Measurements from ENCODE around the gene UBA7. TPM values are rescaled to one million over a fixed set of nuclear protein-coding genes. Genes with fewer than 3 reads are reported as not detected.

The UBA7 gene
- total and polyA plus RNA-seq, 2 of the 8 experiments (the other 6 are each of a cell fraction or from before 2014, with no cell fraction given), result 0.34 to 0.65 TPM

DNA sequence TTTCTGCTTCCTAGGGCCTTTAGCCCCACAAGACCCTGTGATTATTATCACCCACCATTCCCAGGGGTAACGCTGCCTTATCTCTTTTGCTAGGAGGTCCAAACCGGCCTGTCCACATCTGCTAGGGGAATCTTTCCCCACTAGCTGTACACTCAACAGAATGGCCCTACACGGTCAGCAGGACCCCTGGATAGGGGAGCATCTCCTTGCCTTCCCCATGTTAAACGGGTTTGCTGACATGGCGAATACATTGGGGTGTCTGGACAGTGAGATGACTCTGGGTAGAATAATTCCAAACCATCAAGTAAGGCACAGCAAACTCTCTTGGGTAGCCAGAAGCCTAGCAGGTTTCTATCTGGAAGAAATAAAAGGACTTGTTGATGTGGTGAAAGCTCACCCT lies 41.9 kb upstream of the UBA7 start:
- Histone ChIP-seq H3K4me3 (ENCODE audit: extremely low read depth in 1 of 4, insufficient read depth in 2 of 4, low read depth in 3 of 4, low read length in 4 of 4) (peak overlapping the region; percentile 79 to 96 (median 84)), H3K56ac (replicated peaks; ENCODE audit: insufficient read length, low read depth, low read length) (no peak overlapping the region), H3K9ac (replicated peaks in 1 of 4; ENCODE audit: extremely low read depth in 1 of 4, low read depth in 3 of 4, low read length in 3 of 4) (peak overlapping the region in 3 of 4 experiments; percentile 72 to 89 (median 81); a peak in 6 of 7 replicates), H3K18ac (ENCODE audit: extremely low read depth, low read length) (no peak overlapping the region), H4K5ac (ENCODE audit: insufficient read length, low read depth, low read length) (no peak overlapping the region), H2BK5ac (ENCODE audit: low read depth, low read length) (no peak overlapping the region), H3K4me2 (ENCODE audit: insufficient read depth in 1 of 2, low read depth in 2 of 2, low read length in 2 of 2) (peak overlapping the region; percentile 90 to 93), H2BK20ac (ENCODE audit: low read length) (no peak overlapping the region), H4K8ac (ENCODE audit: extremely low read depth, insufficient read depth, low read length) (no peak overlapping the region), H3K36me3 (ENCODE audit: control insufficient read depth in 2 of 4, insufficient read depth in 4 of 4, low read length in 3 of 4) (peaks cover 6 to 15% (median 10%) of the 10 kb centered on the region in 4 experiments; a peak in 5 of 8 replicates), H4K20me1 (replicated peaks in 1 of 2; ENCODE audit: control insufficient read depth in 1 of 2, insufficient read depth in 2 of 2, low read length in 2 of 2) (peaks cover 0 to 3% of the 10 kb centered on the region in 2 experiments), H3K4me1 (replicated peaks in 1 of 4; ENCODE audit: control insufficient read depth in 3 of 4, insufficient read depth in 4 of 4, low read length in 3 of 4) (peaks cover 0 to 7% (median 4%) of the 10 kb centered on the region in 4 experiments; a peak in 6 of 7 replicates), H3K14ac (ENCODE audit: insufficient read length) (no peak overlapping the region), H2BK120ac (replicated peaks; ENCODE audit: low read depth, low read length) (no peak overlapping the region), H2BK15ac (ENCODE audit: low read length) (no peak overlapping the region), H3K79me1 (ENCODE audit: low read depth, low read length) (peaks cover 3% of the 10 kb centered on the region; the same call in 1 of the 2 replicates), H2BK12ac (ENCODE audit: low read depth, low read length) (no peak overlapping the region), H2AK5ac (ENCODE audit: low read depth, low read length) (no peak overlapping the region), H3K79me2 (ENCODE audit: control insufficient read depth in 1 of 2, insufficient read depth in 2 of 2, low read length in 2 of 2) (peaks cover 2 to 14% of the 10 kb centered on the region in 2 experiments; a peak in 3 of 4 replicates), H3K4ac (replicated peaks; ENCODE audit: insufficient read length, low read depth, low read length) (no peak overlapping the region), H3K9me3 (ENCODE audit: insufficient read depth in 2 of 2, low read depth in 1 of 2, low read length in 1 of 2) (no peaks in the 10 kb centered on the region), H3K27me3 (replicated peaks in 1 of 4; ENCODE audit: control insufficient read depth in 3 of 4, extremely low read depth in 1 of 4, insufficient read depth in 3 of 4, low read length in 3 of 4) (no peaks in the 10 kb centered on the region), H2AFZ (ENCODE audit: low read length) (no peak overlapping the region), H3K27ac (ENCODE audit: low read depth, low read length) (no peak overlapping the region), H4K91ac (replicated peaks; ENCODE audit: insufficient read length, low read length) (no peak overlapping the region), H3K23me2 (ENCODE audit: low read depth, low read length) (peaks cover 6% of the 10 kb centered on the region), H3K23ac (ENCODE audit: insufficient read length) (no peak overlapping the region)
- TF ChIP-seq MAFK (IDR thresholded peaks at IDR 0.05; ENCODE audit: low read depth, low read length), result no peak
- no peak for TF ChIP-seq CTBP2 (IDR thresholded peaks at IDR 0.05; ENCODE audit: borderline replicate concordance, insufficient read depth, insufficient read length, low read length)
- no peak for TF ChIP-seq GTF2F1 (IDR thresholded peaks at IDR 0.05; ENCODE audit: borderline replicate concordance, low read depth, low read length)
- CTCF ChIA-PET (ENCODE audit: partially characterized antibody), result interaction anchor here (1.0 to 6.1 kb wide), 7 partner anchors 11 to 155 kb away, joined by 3 to 55 read pairs (median 5); partner anchors contain the start of gene AMIGO3
- FAIRE-seq (no peak), DNase-seq (ENCODE audit: low read depth in 1 of 2, low spot score in 2 of 2) (no peak)
- POLR2A ChIA-PET (ENCODE audit: partially characterized antibody), result interaction anchor here (0.7 to 6.4 kb wide), 9 partner anchors 8 to 84 kb away, joined by 3 to 33 read pairs (median 4); partner anchors contain the start of genes CAMKV and RBM6
- 76% methylated on average over 5 of the region's 5 CpGs; no CpG with 5 or more reads in 1 of the 2 experiments for WGBS, 2 experiments (ENCODE audit: extremely low coverage in 1 of 2, insufficient coverage in 1 of 2, insufficient read length in 1 of 2, insufficient replicate concordance in 2 of 2, low coverage in 1 of 2, low lambda C conversion rate in 2 of 2, missing lambda C conversion rate in 1 of 2)
